ENCODE results near the gene WDFY3. TPM values are rescaled to one million over a fixed set of nuclear protein-coding genes. Genes with fewer than 3 reads are reported as not detected.
A peak's percentile ranks its signal among the peaks of the same experiment; 100 is the strongest.

The WDFY3 gene
- total and polyA plus RNA-seq, 9 of the 15 experiments (the other 6 are each of a cell fraction or from before 2014, with no cell fraction given), result 0.58 to 13.5 (median 9.4) TPM

- Histone ChIP-seq H3K36me3 (ENCODE audit: control insufficient read depth, insufficient read depth, low read length) (no peaks in the 10 kb centered on the region), H3K9ac (ENCODE audit: insufficient read depth in 1 of 2, low read depth in 2 of 2, low read length in 2 of 2) (no peak overlapping the region), H3K4me1 (replicated peaks in 1 of 2; ENCODE audit: control insufficient read depth in 2 of 2, insufficient read depth in 2 of 2, low read length in 2 of 2) (no peaks in the 10 kb centered on the region), H3K4me2 (ENCODE audit: insufficient read depth, low read length) (no peak overlapping the region), H3K27ac (ENCODE audit: extremely low read depth, low read depth, low read length) (no peak overlapping the region), H3K9me1 (ENCODE audit: control insufficient read depth, insufficient read depth, low read length) (no peaks in the 10 kb centered on the region), H3K9me3 (replicated peaks; ENCODE audit: control insufficient read depth, insufficient read depth, low read depth, low read length) (no peaks in the 10 kb centered on the region), H3K4me3 (no peak overlapping the region), H3K79me2 (ENCODE audit: control insufficient read depth, insufficient read depth, low read length) (no peaks in the 10 kb centered on the region), H3K27me3 (ENCODE audit: control insufficient read depth in 2 of 2, insufficient read depth in 2 of 2, low read length in 2 of 2) (no peaks in the 10 kb centered on the region), H2AFZ (ENCODE audit: low read depth, low read length) (peak overlapping the region; percentile 21; the same call in 1 of the 2 replicates), H4K20me1 (replicated peaks; ENCODE audit: control insufficient read depth, insufficient read depth, low read length) (no peaks in the 10 kb centered on the region)
- no TSS peak for BruUV-seq (replicated peaks)
- DNase-seq (ENCODE audit: extremely low read depth in 1 of 4, low spot score in 3 of 4) (peak; percentile 35 to 47 (median 39)), FAIRE-seq (peak; percentile 6), ATAC-seq (peak; percentile 83)
- ChIA-PET CTCF (ENCODE audit: low intra/inter-chr PET ratio) (interaction anchor here (0.8 to 2.6 kb wide), 3 partner anchors 219 to 225 kb away, joined by 3 to 34 read pairs (median 3); no protein-coding TSS in a partner anchor), POLR2A (interaction anchor here (1.1 kb wide), 1 partner anchor 8 kb away, joined by 4 read pairs; no protein-coding TSS in a partner anchor)
- 0% methylated on average over 1 of the region's 1 CpG for WGBS (ENCODE audit: insufficient coverage, low coverage, missing lambda C conversion rate)
- intact Hi-C loops (cut with micrococcal nuclease), result loop anchor here (1.0 to 5.0 kb wide), 2 partner anchors 168 to 221 kb away; partner anchors contain the start of gene CDS1
- in situ Hi-C loops (cut with MboI), result loop anchor here (10.0 kb wide), 1 partner anchor 224 kb away; no protein-coding TSS in a partner anchor
- TF ChIP-seq FOXK2 (conservative IDR thresholded peaks at IDR 0.05 in 1 of 2, IDR thresholded peaks at IDR 0.05 in 1 of 2; ENCODE audit: low read depth in 2 of 2) (peak in 1 of 2 experiments; percentile 27; a peak in 1 of 4 replicates), DEAF1 (CRISPR knock-in tag; IDR thresholded peaks at IDR 0.05) (0 out of 2 replicates have a peak, but pooled peaks have one; percentile 36), MEF2A (IDR thresholded peaks at IDR 0.05; ENCODE audit: control insufficient read depth, low read depth, low read length) (0 out of 2 replicates have a peak, but pooled peaks have one; percentile 22), ZNF384 (IDR thresholded peaks at IDR 0.05; ENCODE audit: low read depth, low read length) (peak; percentile 62; the same call in 1 of the 2 replicates)
- TF ChIP-seq, protein P1, sequence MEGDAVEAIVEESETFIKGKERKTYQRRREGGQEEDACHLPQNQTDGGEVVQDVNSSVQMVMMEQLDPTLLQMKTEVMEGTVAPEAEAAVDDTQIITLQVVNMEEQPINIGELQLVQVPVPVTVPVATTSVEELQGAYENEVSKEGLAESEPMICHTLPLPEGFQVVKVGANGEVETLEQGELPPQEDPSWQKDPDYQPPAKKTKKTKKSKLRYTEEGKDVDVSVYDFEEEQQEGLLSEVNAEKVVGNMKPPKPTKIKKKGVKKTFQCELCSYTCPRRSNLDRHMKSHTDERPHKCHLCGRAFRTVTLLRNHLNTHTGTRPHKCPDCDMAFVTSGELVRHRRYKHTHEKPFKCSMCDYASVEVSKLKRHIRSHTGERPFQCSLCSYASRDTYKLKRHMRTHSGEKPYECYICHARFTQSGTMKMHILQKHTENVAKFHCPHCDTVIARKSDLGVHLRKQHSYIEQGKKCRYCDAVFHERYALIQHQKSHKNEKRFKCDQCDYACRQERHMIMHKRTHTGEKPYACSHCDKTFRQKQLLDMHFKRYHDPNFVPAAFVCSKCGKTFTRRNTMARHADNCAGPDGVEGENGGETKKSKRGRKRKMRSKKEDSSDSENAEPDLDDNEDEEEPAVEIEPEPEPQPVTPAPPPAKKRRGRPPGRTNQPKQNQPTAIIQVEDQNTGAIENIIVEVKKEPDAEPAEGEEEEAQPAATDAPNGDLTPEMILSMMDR (IDR thresholded peaks at IDR 0.05 in 2 of 3, conservative IDR thresholded peaks at IDR 0.05 in 1 of 3; ENCODE audit: insufficient read depth in 2 of 3, low read depth in 1 of 3, low read length in 3 of 3), result peak; percentile 36 to 57 (median 56); a peak in 5 of 6 replicates
- TF ChIP-seq, protein P2, sequence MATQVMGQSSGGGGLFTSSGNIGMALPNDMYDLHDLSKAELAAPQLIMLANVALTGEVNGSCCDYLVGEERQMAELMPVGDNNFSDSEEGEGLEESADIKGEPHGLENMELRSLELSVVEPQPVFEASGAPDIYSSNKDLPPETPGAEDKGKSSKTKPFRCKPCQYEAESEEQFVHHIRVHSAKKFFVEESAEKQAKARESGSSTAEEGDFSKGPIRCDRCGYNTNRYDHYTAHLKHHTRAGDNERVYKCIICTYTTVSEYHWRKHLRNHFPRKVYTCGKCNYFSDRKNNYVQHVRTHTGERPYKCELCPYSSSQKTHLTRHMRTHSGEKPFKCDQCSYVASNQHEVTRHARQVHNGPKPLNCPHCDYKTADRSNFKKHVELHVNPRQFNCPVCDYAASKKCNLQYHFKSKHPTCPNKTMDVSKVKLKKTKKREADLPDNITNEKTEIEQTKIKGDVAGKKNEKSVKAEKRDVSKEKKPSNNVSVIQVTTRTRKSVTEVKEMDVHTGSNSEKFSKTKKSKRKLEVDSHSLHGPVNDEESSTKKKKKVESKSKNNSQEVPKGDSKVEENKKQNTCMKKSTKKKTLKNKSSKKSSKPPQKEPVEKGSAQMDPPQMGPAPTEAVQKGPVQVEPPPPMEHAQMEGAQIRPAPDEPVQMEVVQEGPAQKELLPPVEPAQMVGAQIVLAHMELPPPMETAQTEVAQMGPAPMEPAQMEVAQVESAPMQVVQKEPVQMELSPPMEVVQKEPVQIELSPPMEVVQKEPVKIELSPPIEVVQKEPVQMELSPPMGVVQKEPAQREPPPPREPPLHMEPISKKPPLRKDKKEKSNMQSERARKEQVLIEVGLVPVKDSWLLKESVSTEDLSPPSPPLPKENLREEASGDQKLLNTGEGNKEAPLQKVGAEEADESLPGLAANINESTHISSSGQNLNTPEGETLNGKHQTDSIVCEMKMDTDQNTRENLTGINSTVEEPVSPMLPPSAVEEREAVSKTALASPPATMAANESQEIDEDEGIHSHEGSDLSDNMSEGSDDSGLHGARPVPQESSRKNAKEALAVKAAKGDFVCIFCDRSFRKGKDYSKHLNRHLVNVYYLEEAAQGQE (IDR thresholded peaks at IDR 0.05; ENCODE audit: borderline replicate concordance), result peak; percentile 57; the same call in 1 of the 2 replicates
- TF ChIP-seq, protein P2 (CRISPR knock-in tag; IDR thresholded peaks at IDR 0.05; ENCODE audit: low read depth), result no peak
Measured at GRCh38 chr4:84750260-84750959, 216.1 kb downstream of the WDFY3 start.
